Stimulated activated CD4-positive, alpha-beta T cell treated with anti-CD3 and anti-CD28 coated beads, Interleukin-12 subunit alpha, Interleukin-12 subunit beta, amount 100 ng/mL, for 48 hours (primary cell): Measurements from ENCODE around the gene ZFP92.
"Not testable (repeated sequence)": the region's sequence is repeated elsewhere in the genome, so short reads cannot be mapped to it uniquely, and the experiment has no call there.

ENCODE experiments used
- DNase-seq, 3 donors: peaks; one replicate each; pipeline ENCODE4 v3.0.0-alpha.2; 2020; ENCODE audit warnings: low read depth in 2 of 3, low spot score in 1 of 3

ZFP92 gene

GRCh38 chrX:153411255-153411987 lies at the start of gene ZFP92:
TSS of gene ZFP92 (plus strand) at chrX:153411472. CDS start at chrX:153418323, 6,851 bp downstream.
- DNase-seq = peak in 2 of 3 donors; percentile 17 to 21

- DNase-seq = no peak
These were observed 49.4 kb upstream of the ZFP92 start for GRCh38 chrX:153361781-153362397.

GRCh38 chrX:153365670-153366069 lies 45.6 kb upstream of the ZFP92 start:
- DNase-seq = no peak

- no peak for DNase-seq
These were observed 45.2 kb upstream of the ZFP92 start for GRCh38 chrX:153366119-153366518.

GRCh38 chrX:153366878-153367538 lies 44.3 kb upstream of the ZFP92 start:
- no peak for DNase-seq

GRCh38 chrX:153370293-153371055 lies 40.8 kb upstream of the ZFP92 start:
- no peak for DNase-seq

GRCh38 chrX:153371256-153371655 lies 40.0 kb upstream of the ZFP92 start:
- no peak for DNase-seq

GRCh38 chrX:153372949-153373348 lies 38.3 kb upstream of the ZFP92 start:
- no peak for DNase-seq

GRCh38 chrX:153374426-153374825 lies 36.8 kb upstream of the ZFP92 start:
- no peak for DNase-seq

GRCh38 chrX:153375571-153375970 lies 35.7 kb upstream of the ZFP92 start:
- no peak for DNase-seq

GRCh38 chrX:153377727-153378126 lies 33.5 kb upstream of the ZFP92 start:
- no peak for DNase-seq

GRCh38 chrX:153378607-153379006 lies 32.7 kb upstream of the ZFP92 start:
- no peak for DNase-seq

GRCh38 chrX:153379508-153379907 lies 31.8 kb upstream of the ZFP92 start:
- DNase-seq = no peak

GRCh38 chrX:153379971-153380581 lies 31.2 kb upstream of the ZFP92 start:
- DNase-seq = no peak

GRCh38 chrX:153380691-153381090 lies 30.6 kb upstream of the ZFP92 start:
- no peak for DNase-seq

- DNase-seq = peak in 1 of 3 donors; percentile 9
These were observed 29.4 kb upstream of the ZFP92 start for GRCh38 chrX:153381684-153382532.

GRCh38 chrX:153382563-153383482 lies 28.4 kb upstream of the ZFP92 start:
- no peak for DNase-seq

GRCh38 chrX:153384390-153384789 lies 26.9 kb upstream of the ZFP92 start:
- DNase-seq = no peak

GRCh38 chrX:153384973-153385372 lies 26.3 kb upstream of the ZFP92 start:
- not testable (repeated sequence) for DNase-seq
